LNCAP (cell line): ENCODE data around the gene METTL26.
A peak's percentile ranks its signal among the peaks of the same experiment; 100 is the strongest.

ENCODE experiments used
- CTCF ChIP-seq: fragments of 450-650 bp; IDR thresholded peaks from 2 replicates; pipeline ENCODE4 v1.5.1; 2017; ENCODE audit warnings: mild to moderate bottlenecking

Gene METTL26

GRCh38 chr16:648781-649589 is 12.9 kb upstream of the METTL26 start, which contains the start of gene WDR90:
TSS of gene WDR90 (plus strand) at chr16:649365. CDS start at chr16:649417, 52 bp downstream.
- TF ChIP-seq CTCF, result no peak

- peak; percentile 86 for TF ChIP-seq CTCF
Measured at GRCh38 chr16:648071-648780, 12.1 kb upstream of the METTL26 start.

GRCh38 chr16:647173-647902 is 11.2 kb upstream of the METTL26 start:
- no peak for TF ChIP-seq CTCF

GRCh38 chr16:646679-647172 is 10.6 kb upstream of the METTL26 start:
- TF ChIP-seq CTCF, result no peak

GRCh38 chr16:645852-646678 is 10.0 kb upstream of the METTL26 start:
- TF ChIP-seq CTCF, result no peak

GRCh38 chr16:644556-644955 is 8.5 kb upstream of the METTL26 start:
- TF ChIP-seq CTCF, result no peak

GRCh38 chr16:643050-643368 is 6.9 kb upstream of the METTL26 start:
- no peak for TF ChIP-seq CTCF
